Measurements from ENCODE around the gene C6orf89. TPM values are rescaled to one million over a fixed set of nuclear protein-coding genes. Genes with fewer than 3 reads are reported as not detected.
A peak's percentile ranks its signal among the peaks of the same experiment; 100 is the strongest.

The C6orf89 gene
- total and polyA plus RNA-seq, 4 donors: 16.7 to 59.7 (median 39.8) TPM

DNA sequence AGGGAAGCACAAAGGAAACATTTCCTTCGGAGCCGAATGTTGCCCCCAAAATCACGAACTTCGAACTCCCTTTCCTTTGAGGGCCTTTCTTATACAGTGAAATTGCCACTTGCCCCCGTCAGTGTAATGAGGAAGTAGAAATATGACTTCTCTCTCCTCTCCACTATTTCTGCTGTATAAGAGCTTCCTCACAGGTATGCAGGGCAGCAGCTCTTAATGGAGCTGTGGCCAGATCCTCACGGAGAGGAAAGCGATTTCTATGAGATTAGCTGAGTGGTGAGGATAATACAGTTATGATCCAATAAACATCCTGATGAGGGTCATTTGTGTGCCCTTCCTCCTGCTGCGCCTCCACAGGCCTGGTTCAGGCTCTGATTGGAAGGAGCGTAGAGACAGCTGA lies 35.7 kb upstream of the C6orf89 start:
- no peak for DNase-seq
- Histone ChIP-seq H3K9me3 (ENCODE audit: control insufficient read depth, low read length) (no peaks in the 10 kb centered on the region), H3K27ac (ENCODE audit: low read depth in 1 of 2, low read length in 2 of 2) (no peak overlapping the region), H3K27me3 (ENCODE audit: control insufficient read depth in 1 of 2, insufficient read depth in 2 of 2, low read length in 1 of 2) (no peaks in the 10 kb centered on the region), H3K4me1 (ENCODE audit: control insufficient read depth in 1 of 2, insufficient read depth in 2 of 2, low read length in 2 of 2) (peaks cover 0 to 2% of the 10 kb centered on the region in 2 donors), H3K36me3 (ENCODE audit: control insufficient read depth in 1 of 2, insufficient read depth in 2 of 2, low read length in 1 of 2) (no peaks in the 10 kb centered on the region), H3K4me3 (ENCODE audit: low read length in 2 of 2) (no peak overlapping the region)
- intact Hi-C loops (cut with DNase I): loop anchor here (5.0 to 10.0 kb wide), 2 partner anchors 83 to 225 kb away; no protein-coding TSS in a partner anchor
- WGBS, 2 donors: 95 to 97% methylated on average over 9 of the region's 9 CpGs
- ATAC-seq (ENCODE audit: low FRiP score): no peak

GRCh38 chr6:36851149-36851614 lies 34.6 kb upstream of the C6orf89 start:
- Histone ChIP-seq H3K27ac (ENCODE audit: low read depth in 1 of 2, low read length in 2 of 2) (peak overlapping the region in 1 of 2 donors; percentile 39), H3K4me1 (ENCODE audit: control insufficient read depth in 1 of 2, insufficient read depth in 2 of 2, low read length in 2 of 2) (peaks cover 0 to 2% of the 10 kb centered on the region in 2 donors), H3K27me3 (ENCODE audit: control insufficient read depth in 1 of 2, insufficient read depth in 2 of 2, low read length in 1 of 2) (no peaks in the 10 kb centered on the region), H3K9me3 (ENCODE audit: control insufficient read depth, low read length) (no peaks in the 10 kb centered on the region), H3K4me3 (ENCODE audit: low read length in 2 of 2) (no peak overlapping the region), H3K36me3 (ENCODE audit: control insufficient read depth in 1 of 2, insufficient read depth in 2 of 2, low read length in 1 of 2) (peaks cover 0 to 2% of the 10 kb centered on the region in 2 donors)
- peak; percentile 80 for ATAC-seq (ENCODE audit: low FRiP score)
- 33% methylated on average over 3 of the region's 3 CpGs for WGBS, 2 donors
- no peak for DNase-seq
- intact Hi-C loops (cut with DNase I): loop anchor here (5.0 to 10.0 kb wide), 2 partner anchors 84 to 226 kb away; no protein-coding TSS in a partner anchor

DNA sequence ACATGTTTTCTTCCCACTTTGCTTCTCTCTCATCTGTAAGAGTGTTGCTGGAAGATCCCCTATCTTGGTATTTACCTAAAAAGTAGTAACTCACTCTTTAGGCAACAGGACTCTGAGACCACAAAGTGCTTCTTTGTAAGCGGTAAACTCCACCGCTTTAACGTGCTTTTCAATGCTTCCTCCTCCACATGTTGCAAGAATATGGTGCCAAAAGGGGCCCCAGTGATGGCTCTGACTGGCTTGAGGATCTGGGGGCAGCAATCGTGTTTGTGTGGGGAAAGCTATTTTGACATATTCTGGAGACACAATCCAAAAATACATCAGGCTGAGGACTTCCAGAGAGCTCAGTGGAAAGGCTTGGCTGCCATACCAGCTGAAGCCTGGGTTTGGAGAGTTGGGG lies 34.1 kb upstream of the C6orf89 start:
- no peaks in the 10 kb centered on the region for H3K9me3 ChIP-seq (ENCODE audit: control insufficient read depth, low read length)
- intact Hi-C loops (cut with DNase I): loop anchor here (2.0 to 10.0 kb wide), 3 partner anchors 84 to 227 kb away; no protein-coding TSS in a partner anchor
- no peak for ATAC-seq (ENCODE audit: low FRiP score)
- DNase-seq: no peak
- peak overlapping the region in 1 of 2 donors; percentile 39 for H3K27ac ChIP-seq (ENCODE audit: low read depth in 1 of 2, low read length in 2 of 2)
- no peaks in the 10 kb centered on the region for H3K27me3 ChIP-seq (ENCODE audit: control insufficient read depth in 1 of 2, insufficient read depth in 2 of 2, low read length in 1 of 2)
- H3K4me3 ChIP-seq (ENCODE audit: low read length in 2 of 2): no peak overlapping the region
- peaks cover 0 to 2% of the 10 kb centered on the region in 2 donors for H3K36me3 ChIP-seq (ENCODE audit: control insufficient read depth in 1 of 2, insufficient read depth in 2 of 2, low read length in 1 of 2)
- WGBS, 2 donors: 45 to 53% methylated on average over 4 of the region's 4 CpGs
- peaks cover 0 to 2% of the 10 kb centered on the region in 2 donors for H3K4me1 ChIP-seq (ENCODE audit: control insufficient read depth in 1 of 2, insufficient read depth in 2 of 2, low read length in 2 of 2)

- Histone ChIP-seq H3K27me3 (ENCODE audit: control insufficient read depth in 1 of 2, insufficient read depth in 2 of 2, low read length in 1 of 2) (no peaks in the 10 kb centered on the region), H3K4me1 (ENCODE audit: control insufficient read depth in 1 of 2, insufficient read depth in 2 of 2, low read length in 2 of 2) (peaks cover 0 to 2% of the 10 kb centered on the region in 2 donors), H3K9me3 (ENCODE audit: control insufficient read depth, low read length) (no peaks in the 10 kb centered on the region), H3K36me3 (ENCODE audit: control insufficient read depth in 1 of 2, insufficient read depth in 2 of 2, low read length in 1 of 2) (peaks cover 0 to 2% of the 10 kb centered on the region in 2 donors), H3K4me3 (ENCODE audit: low read length in 2 of 2) (no peak overlapping the region), H3K27ac (ENCODE audit: low read depth in 1 of 2, low read length in 2 of 2) (peak overlapping the region; percentile 0 to 77)
- DNase-seq (peak in 1 of 2 donors; percentile 65), ATAC-seq (ENCODE audit: low FRiP score) (peak; percentile 27)
- intact Hi-C loops (cut with DNase I): loop anchor here (2.0 to 10.0 kb wide), 3 partner anchors 85 to 228 kb away; no protein-coding TSS in a partner anchor
- 46 to 56% methylated on average over 4 of the region's 4 CpGs for WGBS, 2 donors
Measured at GRCh38 chr6:36852481-36853147, 33.1 kb upstream of the C6orf89 start.

GRCh38 chr6:36853325-36853724 lies 32.4 kb upstream of the C6orf89 start:
- Histone ChIP-seq H3K36me3 (ENCODE audit: control insufficient read depth in 1 of 2, insufficient read depth in 2 of 2, low read length in 1 of 2) (peaks cover 0 to 2% of the 10 kb centered on the region in 2 donors), H3K4me3 (ENCODE audit: low read length in 2 of 2) (no peak overlapping the region), H3K4me1 (ENCODE audit: control insufficient read depth in 1 of 2, insufficient read depth in 2 of 2, low read length in 2 of 2) (peaks cover 0 to 2% of the 10 kb centered on the region in 2 donors), H3K27me3 (ENCODE audit: control insufficient read depth in 1 of 2, insufficient read depth in 2 of 2, low read length in 1 of 2) (no peaks in the 10 kb centered on the region), H3K27ac (ENCODE audit: low read depth in 1 of 2, low read length in 2 of 2) (peak overlapping the region in 1 of 2 donors; percentile 77), H3K9me3 (ENCODE audit: control insufficient read depth, low read length) (no peaks in the 10 kb centered on the region)
- ATAC-seq (ENCODE audit: low FRiP score) (peak; percentile 75), DNase-seq (peak in 1 of 2 donors; percentile 80)
- WGBS, 2 donors: 15 to 25% methylated on average over 5 of the region's 5 CpGs
- intact Hi-C loops (cut with DNase I): loop anchor here (2.0 to 10.0 kb wide), 3 partner anchors 86 to 229 kb away; no protein-coding TSS in a partner anchor

DNA sequence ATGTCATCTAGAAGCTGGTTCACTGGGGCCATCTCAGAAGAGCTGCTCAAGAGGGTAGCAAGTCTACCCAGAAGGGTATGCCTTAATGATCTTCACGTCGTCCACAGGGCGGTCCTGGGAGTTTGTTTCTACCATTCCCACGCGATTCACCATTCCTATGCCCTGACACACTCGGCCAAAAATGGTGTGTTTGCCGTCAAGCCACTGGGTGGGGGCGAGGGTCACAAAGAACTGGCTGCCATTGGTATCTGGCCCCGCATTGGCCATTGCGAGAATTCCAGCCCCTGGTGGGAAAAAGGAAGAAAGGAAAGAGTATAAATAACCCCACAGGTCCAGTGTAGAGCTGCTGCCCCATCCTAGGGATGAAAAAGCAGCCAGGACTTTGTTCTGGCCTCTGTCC lies 30.0 kb upstream of the C6orf89 start:
- Histone ChIP-seq H3K27ac (ENCODE audit: low read depth in 1 of 2, low read length in 2 of 2) (no peak overlapping the region), H3K27me3 (ENCODE audit: control insufficient read depth in 1 of 2, insufficient read depth in 2 of 2, low read length in 1 of 2) (no peaks in the 10 kb centered on the region), H3K9me3 (ENCODE audit: control insufficient read depth, low read length) (no peaks in the 10 kb centered on the region), H3K4me3 (ENCODE audit: low read length in 2 of 2) (no peak overlapping the region), H3K4me1 (ENCODE audit: control insufficient read depth in 1 of 2, insufficient read depth in 2 of 2, low read length in 2 of 2) (peaks cover 0 to 2% of the 10 kb centered on the region in 2 donors), H3K36me3 (ENCODE audit: control insufficient read depth in 1 of 2, insufficient read depth in 2 of 2, low read length in 1 of 2) (peaks cover 0 to 2% of the 10 kb centered on the region in 2 donors)
- ATAC-seq (ENCODE audit: low FRiP score) (no peak), DNase-seq (no peak)
- WGBS, 2 donors: 68 to 85% methylated on average over 10 of the region's 10 CpGs
- intact Hi-C loops (cut with DNase I): loop anchor here (10.0 kb wide), 1 partner anchor 231 kb away; no protein-coding TSS in a partner anchor

DNA sequence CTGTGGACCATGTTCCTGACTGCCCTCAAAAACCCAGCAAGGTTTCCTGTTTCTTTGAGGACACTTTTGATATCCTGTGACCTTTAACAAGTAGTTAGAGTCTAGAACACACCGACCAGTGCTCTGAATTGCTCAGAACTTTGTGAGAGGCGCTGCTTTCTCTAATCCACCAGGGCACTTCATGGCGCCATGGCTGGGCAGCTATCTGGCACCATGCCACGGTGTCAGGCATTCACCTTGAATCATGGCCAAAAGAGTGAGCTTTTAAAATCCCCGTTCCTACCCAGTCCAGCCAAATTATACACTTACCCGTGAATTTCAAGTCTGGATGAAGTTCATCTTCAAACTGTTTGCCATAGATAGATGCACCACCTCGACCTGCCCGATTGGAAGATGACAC lies 29.5 kb upstream of the C6orf89 start:
- peaks cover 0 to 2% of the 10 kb centered on the region in 2 donors for H3K4me1 ChIP-seq (ENCODE audit: control insufficient read depth in 1 of 2, insufficient read depth in 2 of 2, low read length in 2 of 2)
- 61 to 71% methylated on average over 8 of the region's 8 CpGs for WGBS, 2 donors
- no peak for DNase-seq
- H3K36me3 ChIP-seq (ENCODE audit: control insufficient read depth in 1 of 2, insufficient read depth in 2 of 2, low read length in 1 of 2): peaks cover 0 to 2% of the 10 kb centered on the region in 2 donors
- no peak for ATAC-seq (ENCODE audit: low FRiP score)
- no peaks in the 10 kb centered on the region for H3K27me3 ChIP-seq (ENCODE audit: control insufficient read depth in 1 of 2, insufficient read depth in 2 of 2, low read length in 1 of 2)
- H3K9me3 ChIP-seq (ENCODE audit: control insufficient read depth, low read length): no peaks in the 10 kb centered on the region
- H3K4me3 ChIP-seq (ENCODE audit: low read length in 2 of 2): no peak overlapping the region
- intact Hi-C loops (cut with DNase I): loop anchor here (10.0 kb wide), 1 partner anchor 231 kb away; no protein-coding TSS in a partner anchor
- no peak overlapping the region for H3K27ac ChIP-seq (ENCODE audit: low read depth in 1 of 2, low read length in 2 of 2)

GRCh38 chr6:36857325-36857724 lies 28.4 kb upstream of the C6orf89 start:
- H3K27me3 ChIP-seq (ENCODE audit: control insufficient read depth in 1 of 2, insufficient read depth in 2 of 2, low read length in 1 of 2): no peaks in the 10 kb centered on the region
- DNase-seq (no peak), ATAC-seq (ENCODE audit: low FRiP score) (no peak)
- H3K4me3 ChIP-seq (ENCODE audit: low read length in 2 of 2): no peak overlapping the region
- H3K4me1 ChIP-seq (ENCODE audit: control insufficient read depth in 1 of 2, insufficient read depth in 2 of 2, low read length in 2 of 2): no peaks in the 10 kb centered on the region
- intact Hi-C loops (cut with DNase I): loop anchor here (10.0 kb wide), 1 partner anchor 233 kb away; no protein-coding TSS in a partner anchor
- H3K36me3 ChIP-seq (ENCODE audit: control insufficient read depth in 1 of 2, insufficient read depth in 2 of 2, low read length in 1 of 2): peaks cover 0 to 2% of the 10 kb centered on the region in 2 donors
- H3K9me3 ChIP-seq (ENCODE audit: control insufficient read depth, low read length): no peaks in the 10 kb centered on the region
- H3K27ac ChIP-seq (ENCODE audit: low read depth in 1 of 2, low read length in 2 of 2): no peak overlapping the region
- WGBS, 2 donors: 96 to 98% methylated on average over 4 of the region's 4 CpGs

Data from aorta (tissue), 5 donors.